A673 (cell line): ENCODE data around the gene C10orf143.

Experiments
- EZH2 ChIP-seq: fragments of 200-600 bp; sonication (generic); IDR thresholded peaks from 2 replicates; pipeline ENCODE4 v1.6.1; 2017; ENCODE audit warnings: borderline replicate concordance, low read depth, mild to moderate bottlenecking, mixed read lengths, antibody characterized with exemption, low read length; ENCODE audit not compliant: poor library complexity, severe bottlenecking
- TF ChIP-seq, protein P1 (sequence below): fragments of 300-800, 200-600 bp; sonication (generic); conservative IDR thresholded peaks from 2 replicates; pipeline ENCODE4 v1.5.1; 2017; ENCODE audit warnings: low read depth, mild to moderate bottlenecking, antibody characterized with exemption, low read length, moderate library complexity, mixed read lengths

DNA sequence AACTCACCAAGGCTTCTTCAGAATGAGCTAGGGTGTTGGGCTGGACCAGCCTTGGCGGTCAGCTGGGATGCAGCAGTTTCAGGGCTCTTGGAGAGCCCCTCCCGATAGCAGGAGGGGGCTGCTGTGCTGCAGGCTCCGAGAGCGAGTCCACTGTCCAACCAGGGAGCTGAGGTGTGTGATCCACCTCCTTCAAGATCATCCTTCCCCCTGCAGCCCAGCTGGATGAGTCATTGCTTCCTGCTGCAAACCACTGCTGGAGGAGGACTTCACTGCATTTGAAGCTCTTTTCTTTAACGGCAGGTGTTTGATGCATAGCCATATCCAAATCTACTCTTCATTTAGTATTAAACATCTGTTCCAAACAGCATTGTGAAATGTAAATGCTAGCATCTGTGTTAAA lies 92.4 kb downstream of the C10orf143 start:
- TF ChIP-seq, protein P1, sequence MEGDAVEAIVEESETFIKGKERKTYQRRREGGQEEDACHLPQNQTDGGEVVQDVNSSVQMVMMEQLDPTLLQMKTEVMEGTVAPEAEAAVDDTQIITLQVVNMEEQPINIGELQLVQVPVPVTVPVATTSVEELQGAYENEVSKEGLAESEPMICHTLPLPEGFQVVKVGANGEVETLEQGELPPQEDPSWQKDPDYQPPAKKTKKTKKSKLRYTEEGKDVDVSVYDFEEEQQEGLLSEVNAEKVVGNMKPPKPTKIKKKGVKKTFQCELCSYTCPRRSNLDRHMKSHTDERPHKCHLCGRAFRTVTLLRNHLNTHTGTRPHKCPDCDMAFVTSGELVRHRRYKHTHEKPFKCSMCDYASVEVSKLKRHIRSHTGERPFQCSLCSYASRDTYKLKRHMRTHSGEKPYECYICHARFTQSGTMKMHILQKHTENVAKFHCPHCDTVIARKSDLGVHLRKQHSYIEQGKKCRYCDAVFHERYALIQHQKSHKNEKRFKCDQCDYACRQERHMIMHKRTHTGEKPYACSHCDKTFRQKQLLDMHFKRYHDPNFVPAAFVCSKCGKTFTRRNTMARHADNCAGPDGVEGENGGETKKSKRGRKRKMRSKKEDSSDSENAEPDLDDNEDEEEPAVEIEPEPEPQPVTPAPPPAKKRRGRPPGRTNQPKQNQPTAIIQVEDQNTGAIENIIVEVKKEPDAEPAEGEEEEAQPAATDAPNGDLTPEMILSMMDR, result no peak
- no peak for TF ChIP-seq EZH2
